Regular cardiac myocyte (primary cell): ENCODE measurements around the gene PRKAG1. TPM values are rescaled to one million over a fixed set of nuclear protein-coding genes. Genes with fewer than 3 reads are reported as not detected.

Experiments used
- total RNA-seq: library from RNA; depleted of rRNA; stranded (reverse); fragments of >200 nt; gene quantifications from 2 replicates; pipeline ENCODE4 v1.2.3, GENCODE V29; 2014

The PRKAG1 gene
- total RNA-seq = 63.5 and 69.3 TPM in 2 replicates

DNA sequence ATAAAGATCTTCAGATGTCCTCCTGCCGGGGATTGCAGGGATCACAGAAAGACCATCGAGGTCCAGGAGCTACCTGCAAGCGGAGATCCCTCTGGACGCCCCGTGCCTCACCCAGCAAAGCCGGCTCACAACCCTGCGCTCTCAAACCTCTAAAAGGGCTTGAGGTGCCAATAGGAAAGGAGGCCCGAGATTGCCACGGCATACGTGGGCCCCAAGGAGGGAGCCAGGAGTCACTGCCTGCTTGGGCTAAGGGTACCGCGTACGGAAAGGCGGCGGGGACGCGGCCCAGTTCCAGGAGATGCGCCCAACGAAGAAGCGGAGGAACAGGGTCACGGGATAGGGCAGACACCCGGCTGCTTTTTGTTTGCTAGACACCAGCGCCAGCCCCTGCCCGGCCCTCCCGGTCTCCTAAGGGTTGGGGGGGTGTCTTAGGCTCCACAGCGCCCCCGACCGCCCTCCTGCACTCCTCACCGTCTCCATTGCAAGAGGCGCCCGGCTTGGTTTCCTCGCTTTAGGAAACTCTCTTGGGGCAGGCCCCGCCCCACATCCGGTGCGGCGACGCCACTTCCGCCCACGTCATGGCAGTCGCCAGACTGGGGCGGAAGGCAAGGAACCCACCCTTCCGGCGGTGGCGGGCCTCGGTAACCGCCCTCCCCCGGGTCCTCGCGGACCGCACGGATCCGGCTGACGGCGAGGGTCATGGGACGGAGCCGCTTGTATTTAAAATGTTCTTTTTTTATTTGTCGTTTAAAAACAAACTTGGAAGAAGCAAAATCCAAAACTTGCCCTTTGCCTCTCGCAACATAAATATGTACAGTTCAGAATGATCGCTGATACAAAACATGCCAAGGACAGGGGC is at the start of gene PRKAG1:
Gene PRKAG1, minus strand, starts transcription at position 516 of the 859 bp plus-strand sequence. Its CDS starts 36 bp downstream, at position 480.

DNA sequence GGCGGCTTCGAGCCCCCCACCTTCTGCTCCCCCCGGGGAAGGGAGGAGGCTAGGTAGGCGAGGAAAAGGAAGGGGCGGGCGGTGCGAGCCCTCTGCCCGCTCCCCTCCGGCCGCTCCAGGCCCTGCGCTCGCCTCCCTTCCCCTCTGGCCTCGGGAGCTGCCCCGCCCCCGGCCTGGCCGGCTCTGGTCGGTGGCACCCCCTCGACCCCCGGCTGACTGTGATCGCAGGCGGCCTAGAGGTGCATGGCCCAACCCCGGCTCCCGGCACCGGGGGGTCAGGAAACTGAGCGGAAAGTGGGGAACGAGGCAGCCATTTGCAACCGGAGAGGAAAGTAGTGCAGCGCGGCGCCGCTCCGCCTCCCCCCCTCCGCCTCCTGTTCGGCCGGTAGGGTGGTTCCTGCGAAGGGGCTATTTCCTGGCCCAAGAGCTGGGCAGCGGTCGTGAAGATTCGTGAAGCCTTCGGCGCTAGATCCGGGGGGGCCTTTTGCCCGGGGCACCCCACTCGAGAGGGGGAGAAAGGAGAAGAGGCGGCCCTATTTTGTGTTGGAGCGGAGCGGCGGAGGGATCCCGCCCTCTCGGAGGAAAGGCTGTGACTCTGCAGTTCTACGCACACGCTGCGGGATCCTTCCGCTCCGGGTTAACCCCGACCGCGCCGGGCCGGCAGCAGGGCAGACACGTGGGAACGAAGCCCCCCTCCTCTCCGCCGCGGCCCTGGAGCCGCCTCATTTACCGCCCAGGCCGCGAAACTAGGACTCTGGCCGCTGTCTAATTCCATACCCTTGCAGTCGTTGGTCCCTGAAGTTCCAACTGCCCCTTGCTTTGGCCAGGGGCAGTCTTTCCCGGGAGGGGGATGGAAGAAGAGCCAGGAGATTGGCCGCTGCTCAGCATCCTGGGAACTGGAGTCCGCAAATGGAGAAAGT is 41.9 kb upstream of the PRKAG1 start, which contains the start of gene KMT2D:
Gene KMT2D, minus strand, starts transcription at position 558 of the 920 bp plus-strand sequence. CDS start 5,470 bp downstream, outside the sequence.

DNA sequence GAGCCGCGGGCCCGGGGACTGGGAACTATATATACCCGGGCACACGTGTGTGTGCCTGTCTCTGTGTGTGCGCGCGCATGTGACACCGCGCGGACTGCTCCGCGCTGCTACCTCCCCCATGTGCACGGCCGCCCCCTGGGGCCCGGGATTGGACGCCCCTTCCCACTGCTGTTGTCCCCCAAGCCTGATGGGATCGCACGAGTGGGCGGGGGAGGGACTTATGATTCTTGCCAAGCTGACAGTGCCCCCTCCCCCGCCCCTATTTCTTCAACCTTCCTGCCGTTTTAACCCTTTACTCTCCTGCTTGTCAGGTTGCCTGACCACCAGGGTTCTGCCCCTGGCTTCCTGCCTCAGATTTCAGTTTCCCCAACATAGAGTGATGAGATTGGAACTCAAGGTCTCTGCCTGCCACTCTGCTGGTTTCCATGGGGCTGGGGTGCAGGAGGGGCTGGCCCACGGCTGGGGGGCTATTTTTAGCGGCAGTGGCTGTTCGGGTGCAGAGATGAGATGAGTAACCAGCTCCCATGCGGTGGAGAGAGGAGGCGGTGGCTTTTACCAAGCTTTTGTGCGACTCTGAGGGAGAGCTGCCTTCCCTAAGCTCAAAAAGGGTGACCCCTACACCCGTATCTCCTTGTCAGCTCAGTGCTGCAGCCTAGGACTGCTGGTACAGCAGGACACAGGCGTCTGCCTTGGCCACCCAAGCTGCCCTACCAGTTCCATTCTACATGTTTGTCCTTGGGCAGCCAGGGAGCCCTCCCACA is 19.0 kb downstream of the PRKAG1 start, which contains the start of gene DDN:
Gene DDN, minus strand, starts transcription at position 5 of the 761 bp plus-strand sequence. CDS start 88 bp downstream, outside the sequence.

DNA sequence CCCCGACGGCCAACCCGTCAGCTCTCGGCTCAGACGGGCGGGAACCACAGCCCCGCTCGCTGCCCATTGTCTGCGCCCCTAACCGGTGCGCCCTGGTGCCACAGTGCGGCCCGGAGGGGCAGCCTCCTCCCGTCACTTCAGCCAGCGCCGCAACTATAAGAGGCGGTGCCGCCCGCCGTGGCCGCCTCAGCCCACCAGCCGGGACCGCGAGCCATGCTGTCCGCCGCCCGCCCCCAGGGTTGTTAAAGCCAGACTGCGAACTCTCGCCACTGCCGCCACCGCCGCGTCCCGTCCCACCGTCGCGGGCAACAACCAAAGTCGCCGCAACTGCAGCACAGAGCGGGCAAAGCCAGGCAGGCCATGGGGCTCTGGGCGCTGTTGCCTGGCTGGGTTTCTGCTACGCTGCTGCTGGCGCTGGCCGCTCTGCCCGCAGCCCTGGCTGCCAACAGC is 40.3 kb downstream of the PRKAG1 start, which contains the start of gene WNT1:
Gene WNT1, plus strand, starts transcription at position 32 of the 450 bp plus-strand sequence. Its CDS starts 329 bp downstream, at position 361.

DNA sequence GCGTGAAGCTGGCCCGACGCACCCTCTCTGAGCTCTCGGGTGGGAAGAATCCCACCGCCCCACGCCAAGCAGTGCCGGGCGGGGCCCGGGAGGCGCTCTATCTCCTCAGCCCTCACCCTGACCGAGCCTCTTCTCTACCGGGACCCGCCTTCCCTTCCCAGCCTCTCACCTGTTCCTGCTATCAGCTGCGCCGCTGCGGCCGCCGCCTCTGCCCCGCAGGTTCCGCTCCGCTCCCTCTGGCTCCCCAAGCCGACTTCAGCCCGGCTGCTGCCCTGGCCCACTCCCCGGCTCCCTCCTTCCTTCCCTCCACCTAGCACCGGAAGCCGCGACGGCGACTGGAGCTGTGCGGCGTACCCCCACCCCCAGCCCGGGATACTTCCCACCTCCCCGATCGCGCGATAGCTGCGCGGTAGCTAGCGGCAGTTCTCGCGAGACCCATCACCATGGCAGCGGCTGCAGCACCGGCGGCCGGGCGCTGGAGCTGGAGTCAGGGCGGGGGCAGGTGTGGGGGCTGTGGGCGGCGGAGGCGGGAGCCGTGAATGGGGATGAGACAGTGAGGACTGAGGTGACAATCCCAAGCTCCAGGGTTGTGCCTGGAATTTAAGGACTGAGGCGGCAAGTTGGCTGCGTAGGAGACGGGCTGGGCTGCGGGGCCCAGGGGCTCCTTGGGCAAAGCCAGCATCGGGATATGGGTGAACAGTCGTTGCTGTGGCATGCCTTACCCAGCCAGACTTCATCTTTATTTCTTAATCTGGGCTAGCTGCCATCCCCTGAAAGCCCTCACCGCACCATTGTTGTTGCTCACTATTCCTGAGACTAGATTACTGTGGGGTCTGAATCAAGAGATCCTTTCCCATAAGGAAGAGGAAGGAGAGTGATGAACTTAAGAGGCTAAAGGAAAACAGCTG is 61.2 kb downstream of the PRKAG1 start, which contains the start of gene ARF3:
Gene ARF3, minus strand, starts transcription at position 347 of the 908 bp plus-strand sequence. CDS start 16,392 bp downstream, outside the sequence.

Other genes starting within 250 kb of the PRKAG1 start
- gene ADCY6, start 229.7 kb downstream of the PRKAG1 start, total RNA-seq = 48.9 and 76.4 TPM in 2 replicates
- gene CACNB3, start 200.3 kb downstream of the PRKAG1 start, total RNA-seq = 10.1 and 10.7 TPM in 2 replicates
- 76.7 and 104 TPM in 2 replicates for gene DDX23, start 166.6 kb downstream of the PRKAG1 start, total RNA-seq
- 0.19 and 0.28 TPM in 2 replicates for gene RND1, start 152.9 kb downstream of the PRKAG1 start, total RNA-seq
- gene FKBP11, start 93.3 kb downstream of the PRKAG1 start, total RNA-seq = 26.8 and 38.9 TPM in 2 replicates
- 28.2 and 48.5 TPM in 2 replicates for gene ARF3, start 61.3 kb downstream of the PRKAG1 start, total RNA-seq
- under 0.01 TPM in 2 replicates for gene WNT10B, start 47.0 kb downstream of the PRKAG1 start, total RNA-seq
- gene WNT1, start 40.5 kb downstream of the PRKAG1 start, total RNA-seq = not detected in 2 replicates
- 0.28 and 0.38 TPM in 2 replicates for gene DDN, start 19.4 kb downstream of the PRKAG1 start, total RNA-seq
- gene KMT2D, start 42.0 kb upstream of the PRKAG1 start, total RNA-seq = 19.7 and 25.9 TPM in 2 replicates
- 0.56 and 1.2 TPM in 2 replicates for gene RHEBL1, start 51.2 kb upstream of the PRKAG1 start, total RNA-seq
- gene DHH, start 76.0 kb upstream of the PRKAG1 start, total RNA-seq = 0.19 TPM in 1 of 2 replicates, not detected in the other
- 60.6 and 66.2 TPM in 2 replicates for gene LMBR1L, start 92.1 kb upstream of the PRKAG1 start, total RNA-seq
- gene TUBA1B, start 112.6 kb upstream of the PRKAG1 start, total RNA-seq = 957 and 3,447 TPM in 2 replicates
- gene TUBA1A, start 170.3 kb upstream of the PRKAG1 start, total RNA-seq = 439 and 1,042 TPM in 2 replicates
- gene TUBA1C, start 246.3 kb upstream of the PRKAG1 start, total RNA-seq = 261 and 1,440 TPM in 2 replicates